ENCODE results near the gene UGT3A1.
A peak's percentile ranks its signal among the peaks of the same experiment; 100 is the strongest.
"Not testable (repeated sequence)": the region's sequence is repeated elsewhere in the genome, so short reads cannot be mapped to it uniquely, and the experiment has no call there.

UGT3A1 gene

GRCh38 chr5:35990520-35990919 lies 670 bp downstream of the UGT3A1 start:
- Histone ChIP-seq H3K4me3 (no peak overlapping the region), H3K27ac (no peak overlapping the region)

- H3K4me3 ChIP-seq, result no peak overlapping the region
- no peak overlapping the region for H3K27ac ChIP-seq
These were observed 2.7 kb downstream of the UGT3A1 start for GRCh38 chr5:35988529-35988928.

GRCh38 chr5:35987776-35988175 lies 3.4 kb downstream of the UGT3A1 start:
- Histone ChIP-seq H3K27ac (no peak overlapping the region), H3K4me3 (no peak overlapping the region)

- Histone ChIP-seq H3K4me3 (no peak overlapping the region), H3K27ac (no peak overlapping the region)
These were observed 11.5 kb downstream of the UGT3A1 start for GRCh38 chr5:35979715-35980114.

GRCh38 chr5:35976859-35977258 lies 14.3 kb downstream of the UGT3A1 start:
- H3K27ac ChIP-seq, H3K4me3 ChIP-seq: not testable (repeated sequence)

- no peak overlapping the region for H3K27ac ChIP-seq
- H3K4me3 ChIP-seq, result no peak overlapping the region
These were observed 16.6 kb downstream of the UGT3A1 start for GRCh38 chr5:35974570-35974969.

- H3K4me3 ChIP-seq, result no peak overlapping the region
These were observed 19.3 kb downstream of the UGT3A1 start for GRCh38 chr5:35971878-35972210.

GRCh38 chr5:35971186-35971877 lies 19.9 kb downstream of the UGT3A1 start:
- H3K27ac ChIP-seq, result no peak overlapping the region
- no peak overlapping the region for H3K4me3 ChIP-seq

More at GRCh38 chr5:35971878-35972210, 19.3 kb downstream of the UGT3A1 start:
- no peak overlapping the region for H3K27ac ChIP-seq

- Histone ChIP-seq H3K4me3 (no peak overlapping the region), H3K27ac (no peak overlapping the region)
These were observed 27.8 kb downstream of the UGT3A1 start for GRCh38 chr5:35963381-35963843.

GRCh38 chr5:35960328-35960727 lies 30.9 kb downstream of the UGT3A1 start:
- Histone ChIP-seq H3K4me3 (no peak overlapping the region), H3K27ac (no peak overlapping the region)

GRCh38 chr5:35956429-35956828 lies 34.8 kb downstream of the UGT3A1 start:
- Histone ChIP-seq H3K27ac (no peak overlapping the region), H3K4me3 (no peak overlapping the region)

GRCh38 chr5:35954175-35954574 lies 37.0 kb downstream of the UGT3A1 start:
- no peak overlapping the region for H3K27ac ChIP-seq
- no peak overlapping the region for H3K4me3 ChIP-seq

GRCh38 chr5:35947085-35947484 lies 44.1 kb downstream of the UGT3A1 start:
- no peak overlapping the region for H3K4me3 ChIP-seq
- no peak overlapping the region for H3K27ac ChIP-seq

- Histone ChIP-seq H3K27ac (no peak overlapping the region), H3K4me3 (no peak overlapping the region)
These were observed 51.6 kb downstream of the UGT3A1 start for GRCh38 chr5:35939639-35940038.

GRCh38 chr5:35938568-35939227 lies 52.5 kb downstream of the UGT3A1 start, which contains the start of gene CAPSL:
Gene CAPSL, minus strand, starts transcription at chr5:35938622. Its CDS starts 17,502 bp downstream, at chr5:35921120.
- Histone ChIP-seq H3K27ac (no peak within 1 kb of the TSS), H3K4me3 (no peak within 1 kb of the TSS)

- H3K4me3 ChIP-seq, result no peak overlapping the region
- no peak overlapping the region for H3K27ac ChIP-seq
These were observed 64.7 kb downstream of the UGT3A1 start for GRCh38 chr5:35926389-35927051.

- H3K27ac ChIP-seq, result peak overlapping the region in 2 of 21 experiments; percentile 3 to 11
- no peak overlapping the region for H3K4me3 ChIP-seq
These were observed 66.1 kb downstream of the UGT3A1 start for GRCh38 chr5:35924950-35925722.

- Histone ChIP-seq H3K4me3 (no peak overlapping the region), H3K27ac (peak overlapping the region in 2 of 21 experiments; percentile 3 to 11)
These were observed 66.9 kb downstream of the UGT3A1 start for GRCh38 chr5:35924122-35924949.

GRCh38 chr5:35922468-35922867 lies 68.7 kb downstream of the UGT3A1 start:
- Histone ChIP-seq H3K4me3 (no peak overlapping the region), H3K27ac (no peak overlapping the region)
